NAMALWA (cell line): ENCODE measurements around the gene SH3BP5.
"Not testable (repeated sequence)": the region's sequence is repeated elsewhere in the genome, so short reads cannot be mapped to it uniquely, and the experiment has no call there.

Experiments used
- DNase-seq: peaks from one replicate; pipeline ENCODE4 v3.0.0-alpha.2; 2015; ENCODE audit warnings: low spot score

SH3BP5 gene, protein sequence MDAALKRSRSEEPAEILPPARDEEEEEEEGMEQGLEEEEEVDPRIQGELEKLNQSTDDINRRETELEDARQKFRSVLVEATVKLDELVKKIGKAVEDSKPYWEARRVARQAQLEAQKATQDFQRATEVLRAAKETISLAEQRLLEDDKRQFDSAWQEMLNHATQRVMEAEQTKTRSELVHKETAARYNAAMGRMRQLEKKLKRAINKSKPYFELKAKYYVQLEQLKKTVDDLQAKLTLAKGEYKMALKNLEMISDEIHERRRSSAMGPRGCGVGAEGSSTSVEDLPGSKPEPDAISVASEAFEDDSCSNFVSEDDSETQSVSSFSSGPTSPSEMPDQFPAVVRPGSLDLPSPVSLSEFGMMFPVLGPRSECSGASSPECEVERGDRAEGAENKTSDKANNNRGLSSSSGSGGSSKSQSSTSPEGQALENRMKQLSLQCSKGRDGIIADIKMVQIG

DNA sequence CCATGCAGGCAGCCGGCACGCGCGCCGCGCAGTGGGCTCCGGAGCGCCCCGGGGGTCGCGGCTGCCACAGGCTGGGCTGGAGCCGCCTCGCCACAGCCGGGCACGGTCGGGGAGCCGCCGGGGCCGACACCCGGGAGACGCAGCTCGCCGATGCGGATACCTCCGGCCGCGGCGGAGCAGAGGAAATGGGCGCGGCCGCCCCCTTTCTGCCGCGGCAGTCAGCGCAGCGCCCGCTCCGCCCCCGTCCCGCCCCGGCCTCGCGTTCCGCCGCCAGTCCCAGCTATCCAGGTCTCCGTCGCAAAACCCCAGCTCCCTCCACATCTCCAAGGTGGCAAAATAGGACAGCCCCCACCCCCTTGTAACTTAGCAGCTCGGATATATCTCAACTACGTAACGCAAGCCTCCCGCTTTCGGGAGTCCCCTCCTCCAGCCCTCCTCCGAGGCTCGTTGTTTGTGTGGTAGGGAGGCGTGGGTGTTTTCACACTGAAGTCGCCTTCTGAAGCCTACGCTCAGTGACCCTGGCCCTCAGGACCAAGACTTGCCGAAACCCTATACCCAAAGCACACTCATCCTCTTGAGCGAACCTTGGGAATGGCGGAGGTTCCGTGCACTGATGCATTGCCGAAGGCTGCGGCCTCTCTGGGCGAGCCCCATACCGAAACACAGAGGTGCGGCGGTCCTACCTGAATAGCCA is at the start of gene SH3BP5:
TSS of gene SH3BP5 (minus strand) at position 182 of the 694 bp plus-strand sequence. CDS start at position 4, 178 bp downstream.
- DNase-seq = peak; percentile 73

DNA sequence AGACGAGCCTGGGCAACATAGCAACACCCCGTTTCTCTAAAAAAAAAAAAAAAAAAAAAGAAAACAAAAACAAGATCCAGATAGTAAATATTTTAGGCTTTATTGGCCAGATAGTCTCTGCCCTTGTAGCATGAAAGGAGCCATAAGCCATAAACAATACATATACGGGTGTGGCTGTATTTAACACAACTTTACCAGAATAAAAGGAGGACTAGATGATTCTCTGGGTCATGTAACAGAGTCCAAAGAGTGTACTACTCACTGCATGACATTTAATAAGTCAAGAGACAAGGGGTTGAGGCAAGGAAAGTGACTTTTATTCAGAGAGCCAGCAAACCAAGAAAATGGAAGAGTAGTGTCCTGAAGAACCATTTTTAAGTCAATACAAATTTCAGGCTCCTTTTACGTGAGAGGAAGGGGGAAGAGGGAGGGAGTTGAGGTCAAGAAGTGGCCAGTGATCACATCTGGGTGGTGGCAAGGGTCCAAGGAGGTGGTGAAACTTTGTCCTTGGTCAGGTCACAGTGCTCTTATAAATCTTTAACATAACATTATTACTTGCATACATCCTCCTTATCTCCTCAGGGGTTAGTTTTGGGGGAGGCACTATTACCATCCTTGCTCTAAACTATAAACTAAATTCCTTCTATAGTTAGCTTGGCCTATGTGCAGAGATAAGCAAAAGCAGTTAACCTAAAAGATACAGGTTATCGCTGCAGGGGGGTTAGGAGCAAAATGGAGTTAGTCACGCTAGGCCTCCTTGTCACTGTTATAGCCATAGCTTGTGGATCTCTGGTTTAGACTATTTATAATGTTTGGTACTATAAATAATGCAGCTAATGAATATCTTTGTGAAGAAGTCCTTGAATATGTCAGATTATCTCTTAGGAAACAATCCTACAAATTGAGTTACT is 48.8 kb upstream of the SH3BP5 start:
- no peak for DNase-seq

DNA sequence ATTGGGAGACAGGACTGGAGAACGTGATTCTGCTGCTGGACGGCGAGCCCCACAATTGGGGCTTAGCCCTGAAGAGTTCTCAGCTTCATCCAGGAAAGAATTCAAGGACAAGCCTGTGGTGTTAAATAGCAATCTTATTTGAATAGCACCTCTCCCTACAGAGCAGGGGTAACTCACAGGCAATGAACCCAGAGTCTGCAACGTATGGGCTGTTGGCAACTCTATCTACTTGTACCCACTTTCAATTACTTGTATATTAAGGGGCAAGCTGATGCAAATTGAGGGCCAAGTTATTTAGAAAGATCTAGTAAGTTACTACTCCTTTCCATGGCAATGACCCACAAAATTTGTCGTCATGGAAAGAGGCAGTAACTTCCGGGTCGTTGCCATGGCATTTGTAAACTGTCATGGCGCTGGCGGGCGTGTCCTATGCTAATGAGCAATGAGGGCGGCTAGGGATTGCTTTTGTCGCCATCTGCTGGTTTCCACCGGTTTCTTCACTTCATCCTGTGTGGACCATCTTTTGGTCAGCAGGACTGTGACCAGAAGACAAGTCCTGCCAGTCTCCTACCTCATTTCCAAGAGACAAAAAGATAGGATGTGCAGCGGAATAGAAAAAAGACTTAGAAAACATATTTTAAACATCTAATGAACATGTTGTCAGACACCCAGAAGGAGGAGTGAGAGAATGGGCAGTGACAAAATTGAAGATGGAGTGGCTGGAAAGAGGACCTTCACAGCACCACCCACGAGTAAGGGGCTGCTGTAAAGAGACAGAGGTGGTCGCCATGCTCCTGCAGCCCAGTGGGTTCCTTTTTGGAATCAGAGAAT is 45.8 kb upstream of the SH3BP5 start:
- peak; percentile 98 for DNase-seq

DNA sequence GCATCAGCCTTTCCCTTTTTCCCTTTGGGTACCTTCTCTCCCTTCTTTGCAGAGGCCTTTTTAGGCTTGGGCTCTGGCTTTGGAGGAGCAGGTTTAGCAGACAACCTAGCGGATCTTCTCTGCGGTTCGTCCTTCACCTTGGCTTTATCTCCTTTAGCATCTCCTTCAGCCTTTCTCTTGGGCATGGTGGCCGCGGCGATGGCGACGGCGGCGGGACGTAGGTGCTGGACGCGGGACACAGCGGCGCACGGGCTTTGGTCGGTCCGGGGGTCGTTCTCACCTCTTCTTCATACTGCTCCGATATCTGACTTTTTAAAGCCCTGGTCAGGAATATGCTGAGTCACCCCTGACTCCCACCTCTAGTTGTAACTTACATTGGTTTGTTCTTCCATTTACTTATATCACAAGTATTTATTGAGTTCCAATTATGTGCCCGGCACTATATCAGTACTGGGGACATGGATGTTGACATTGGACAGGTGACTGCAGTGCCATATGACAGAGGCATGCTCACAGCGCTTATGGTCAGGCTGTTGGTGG is 43.1 kb upstream of the SH3BP5 start:
- no peak for DNase-seq

DNA sequence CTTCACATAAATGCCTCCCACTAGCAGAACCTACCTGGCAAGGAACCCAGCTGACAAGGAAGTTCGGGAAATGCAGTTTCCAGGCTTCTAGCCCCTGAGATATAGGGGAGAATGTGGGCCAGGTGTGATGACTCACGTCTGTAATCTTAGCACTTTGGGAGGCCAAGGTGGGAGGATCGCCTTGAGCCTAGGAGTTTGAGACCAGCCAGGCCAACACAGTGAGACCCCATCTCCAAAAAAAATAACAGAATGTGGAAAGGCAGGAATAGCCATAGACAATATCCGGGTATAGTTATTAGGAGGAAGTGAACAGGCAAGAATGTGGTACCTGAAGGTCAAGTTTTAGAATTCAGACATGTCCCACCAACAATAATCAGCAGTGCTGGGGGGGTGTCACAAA is 40.5 kb upstream of the SH3BP5 start:
- DNase-seq = no peak

DNA sequence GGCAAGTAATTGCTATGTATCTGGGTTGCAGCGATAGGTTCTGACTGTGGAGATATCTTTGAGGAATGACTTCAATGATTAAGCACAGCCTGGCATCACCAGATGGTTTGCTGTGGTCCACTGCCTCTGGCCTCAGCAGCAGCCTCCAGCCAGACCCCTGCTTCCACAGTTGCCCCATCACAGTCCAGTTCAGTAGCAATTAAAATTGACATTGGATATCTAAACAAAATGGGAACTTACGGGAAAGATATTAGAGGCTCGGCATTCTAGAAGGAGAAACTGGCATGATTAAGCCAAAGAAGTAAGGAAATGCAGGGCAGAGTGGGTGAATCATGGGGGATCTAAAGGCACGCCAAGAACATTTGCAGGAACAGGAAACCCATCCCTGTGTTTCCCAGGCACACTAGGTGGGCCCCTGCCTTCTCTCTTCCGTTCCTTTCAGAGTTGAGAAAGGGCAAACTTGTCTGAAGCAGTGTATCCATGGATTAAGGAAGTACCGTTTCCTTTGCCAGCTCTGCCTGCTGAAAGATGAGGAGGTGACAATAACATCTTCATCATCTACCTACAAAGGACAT is 36.3 kb upstream of the SH3BP5 start:
- no peak for DNase-seq

DNA sequence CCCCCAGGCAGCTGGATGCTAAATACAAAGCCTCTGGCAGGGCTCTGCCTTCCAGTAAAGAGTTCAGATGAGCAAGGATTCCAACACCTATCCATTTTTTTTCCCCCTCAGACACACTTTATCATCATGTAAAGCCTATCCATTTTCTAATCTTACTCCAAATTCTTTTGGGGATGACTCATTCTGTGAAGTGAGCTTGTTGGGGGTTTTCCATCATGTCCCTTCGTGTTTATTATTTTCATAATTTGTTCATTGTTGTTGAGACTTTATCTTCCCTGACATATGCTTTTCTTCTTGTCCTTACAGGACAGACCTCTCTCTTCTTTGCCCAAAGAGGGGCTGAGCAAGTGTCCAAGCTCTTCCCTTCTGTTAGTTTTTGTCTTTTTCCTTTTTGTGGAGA is 34.7 kb upstream of the SH3BP5 start:
- DNase-seq = no peak

DNA sequence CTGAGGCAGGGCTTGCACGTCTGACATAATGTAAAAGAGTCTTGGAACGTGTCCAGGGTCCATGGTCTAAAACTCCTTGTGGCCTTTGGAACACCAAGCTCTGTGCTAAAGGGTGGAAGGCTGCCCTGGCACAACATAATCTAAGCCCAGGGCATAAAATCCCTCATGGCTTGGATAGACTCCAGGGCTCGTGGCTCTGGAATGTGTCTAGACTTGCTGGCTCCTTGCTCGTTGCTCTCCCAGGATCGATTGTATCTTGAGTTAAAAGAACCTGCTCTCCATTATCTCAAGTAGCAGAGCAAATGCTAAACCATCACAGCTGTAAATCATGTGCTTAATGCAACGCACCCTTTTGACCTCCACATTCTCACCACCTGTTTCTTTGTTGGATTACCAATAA is 31.7 kb upstream of the SH3BP5 start:
- DNase-seq = not testable (repeated sequence)

DNA sequence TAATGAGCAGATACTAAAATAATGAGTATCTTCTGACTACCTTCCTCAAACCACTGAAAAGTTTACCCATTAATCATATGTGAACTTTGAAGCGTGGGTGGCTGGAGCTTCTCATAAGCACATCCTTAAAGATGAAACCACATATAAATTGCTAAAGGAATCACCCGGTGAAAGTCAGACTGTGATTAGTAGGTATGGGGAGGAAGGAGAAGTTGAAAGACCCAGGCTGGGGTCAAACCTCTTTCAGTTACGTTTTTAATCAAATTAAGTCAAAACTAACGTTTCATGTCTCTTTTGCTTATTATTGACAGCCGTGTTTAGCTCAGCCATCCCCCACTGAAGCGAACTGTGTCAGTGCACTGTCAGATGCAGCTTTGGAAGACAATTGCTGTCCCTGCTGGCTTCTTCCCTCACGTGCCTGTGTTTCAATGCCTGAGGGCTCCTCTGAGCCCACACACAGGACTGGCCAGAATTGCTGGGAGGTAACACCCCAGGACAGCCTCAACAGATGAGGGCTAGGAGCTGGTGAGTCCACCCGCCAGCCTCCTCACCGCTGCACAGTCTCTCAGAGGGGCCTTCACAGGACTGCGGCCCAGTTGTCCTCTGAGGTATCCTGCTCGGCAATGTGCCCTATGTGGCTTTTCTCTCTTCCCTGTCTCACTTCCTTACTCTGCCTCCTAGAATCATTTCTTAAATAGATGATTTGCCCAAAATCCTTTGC is 29.3 kb upstream of the SH3BP5 start:
- DNase-seq = peak; percentile 48

DNA sequence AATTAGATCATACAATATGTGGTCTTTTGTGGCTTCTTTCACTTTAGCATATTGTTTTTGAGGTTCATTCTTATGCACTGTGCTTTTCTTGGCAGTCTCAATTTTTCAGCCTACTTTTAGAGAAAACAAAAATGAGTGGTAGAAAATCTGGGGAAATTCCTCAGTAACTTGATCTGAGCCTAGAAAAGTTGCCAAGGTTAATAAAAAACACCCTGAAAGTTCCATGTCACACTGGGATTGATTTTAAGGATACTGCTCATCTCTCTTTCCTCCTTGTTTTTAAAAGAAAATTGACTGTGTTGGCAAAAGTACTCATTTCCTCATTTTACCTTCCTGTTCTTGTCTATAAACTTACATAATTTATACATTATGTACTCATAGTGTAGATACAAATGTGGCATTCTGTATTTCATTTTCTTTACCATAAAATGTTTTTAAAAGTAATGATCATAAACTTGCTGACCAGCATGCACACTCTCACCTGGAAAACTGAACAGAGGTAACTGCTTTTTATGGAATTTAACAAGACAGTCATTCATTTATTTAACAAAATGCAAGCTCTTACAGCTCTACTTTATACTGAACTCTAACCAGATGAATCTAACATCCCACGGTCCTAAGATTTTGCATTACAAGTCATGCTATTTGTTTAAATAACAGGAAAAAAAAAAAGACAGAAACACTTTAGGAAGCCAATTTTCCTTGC is 28.6 kb upstream of the SH3BP5 start:
- DNase-seq = peak; percentile 39

DNA sequence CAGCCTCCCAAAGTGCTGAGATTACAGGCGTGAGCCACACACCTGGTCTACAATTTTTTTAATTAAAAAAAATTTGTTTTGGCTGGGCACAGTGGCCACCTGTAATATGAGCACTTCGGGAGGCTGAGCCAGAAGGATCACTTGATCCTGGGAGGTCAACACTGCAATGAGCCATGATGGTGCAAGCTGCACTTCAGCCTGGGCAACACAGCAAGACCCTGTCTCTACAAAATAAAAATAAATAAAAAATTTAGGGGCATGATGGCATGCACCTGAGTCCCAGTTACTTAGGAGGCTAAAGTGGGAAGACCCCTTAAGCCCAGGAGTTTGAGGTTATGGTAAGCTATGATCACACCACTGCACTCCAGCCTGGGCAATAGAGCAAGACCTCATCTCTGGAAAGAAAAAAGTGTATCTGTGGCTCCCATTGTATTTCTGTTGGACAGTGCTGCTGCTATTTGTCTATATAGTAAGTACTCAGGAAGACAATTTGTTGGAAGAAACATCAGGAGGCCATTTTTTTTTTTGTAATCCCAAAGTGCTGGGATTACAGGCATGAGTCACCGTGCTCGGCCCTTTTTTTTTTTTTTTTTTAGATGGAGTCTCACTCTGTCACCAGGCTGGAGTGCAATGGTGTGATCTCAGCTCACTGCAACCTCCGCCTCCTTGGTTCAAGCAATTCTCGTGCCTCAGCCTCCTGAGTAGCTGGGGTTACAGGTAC is 27.5 kb upstream of the SH3BP5 start:
- no peak for DNase-seq

DNA sequence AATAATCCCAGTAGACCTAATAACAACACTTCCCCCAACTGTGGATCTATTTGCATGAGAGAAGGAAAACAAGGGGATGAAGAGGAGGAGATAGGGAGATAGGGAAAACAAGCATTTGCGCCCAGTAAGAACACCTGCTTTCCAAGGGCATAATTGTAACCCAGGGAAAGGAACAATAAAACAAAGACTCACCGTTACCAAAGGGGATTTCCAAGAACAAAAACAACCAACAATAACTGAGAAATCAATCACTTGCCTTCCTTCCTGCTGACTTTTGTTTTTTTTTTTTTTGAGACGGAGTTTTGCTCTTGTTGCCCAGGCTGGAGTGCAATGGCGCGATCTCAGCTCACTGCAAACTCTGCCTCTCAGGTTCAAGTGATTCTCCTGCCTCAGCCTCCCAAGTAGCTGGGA is 24.3 kb upstream of the SH3BP5 start:
- DNase-seq = not testable (repeated sequence)

DNA sequence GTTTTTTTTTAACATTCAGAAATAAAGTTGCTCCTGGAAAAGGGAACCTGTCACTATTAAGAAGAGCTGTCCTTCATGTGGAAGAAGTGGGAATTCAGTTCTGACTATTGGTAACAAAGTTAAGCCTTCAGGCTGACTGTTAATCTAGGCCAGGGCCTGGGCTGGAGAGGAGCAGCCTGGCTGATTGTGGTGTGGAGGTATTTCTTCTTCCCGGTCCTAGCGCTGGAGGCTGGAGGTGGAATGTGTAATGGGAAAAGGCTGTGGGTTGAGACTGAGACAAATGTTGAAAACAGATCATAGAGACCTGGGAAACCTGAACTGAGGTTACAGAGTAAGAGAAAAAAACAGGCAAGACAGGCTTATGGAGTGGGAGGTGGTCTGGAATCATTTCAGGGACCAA is 23.8 kb upstream of the SH3BP5 start:
- no peak for DNase-seq

DNA sequence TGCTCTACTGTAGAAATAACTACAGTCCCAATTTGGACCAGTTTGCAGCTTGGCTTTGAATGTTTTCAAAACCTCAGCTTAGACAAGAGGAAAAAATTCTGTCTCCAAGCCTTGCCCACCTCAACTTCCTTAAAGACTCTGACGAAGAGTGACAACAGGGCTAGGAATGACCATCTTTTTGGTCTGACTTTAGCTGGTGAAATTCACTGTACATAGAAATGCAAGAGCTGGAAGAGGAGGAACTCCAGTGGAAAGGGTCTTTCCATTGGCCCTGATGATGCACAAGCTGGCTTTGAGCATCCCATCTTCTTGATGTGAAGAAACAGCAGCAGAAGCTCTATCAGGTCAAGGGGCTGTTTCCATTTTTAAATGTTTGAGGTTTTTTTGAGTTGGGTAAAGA is 22.7 kb upstream of the SH3BP5 start:
- no peak for DNase-seq

DNA sequence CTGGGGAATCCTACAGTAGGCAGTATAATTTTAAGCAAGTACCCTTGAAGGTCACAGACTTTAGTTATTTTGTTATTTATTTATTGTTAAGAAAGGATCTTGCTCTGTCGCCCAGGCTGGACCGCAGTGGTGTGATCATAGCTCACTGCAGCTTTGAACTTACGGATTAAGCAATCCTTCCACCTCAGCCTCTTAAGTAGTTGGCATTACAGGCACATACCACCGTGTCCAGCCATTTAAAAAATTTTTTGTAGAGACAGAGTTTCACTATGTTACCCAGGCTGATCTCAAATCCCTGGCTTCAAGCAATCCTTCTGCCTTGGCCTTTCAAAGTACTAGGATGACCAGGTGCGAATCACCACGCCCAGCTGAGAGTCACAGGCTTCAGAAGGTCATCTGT is 22.1 kb upstream of the SH3BP5 start:
- no peak for DNase-seq

DNA sequence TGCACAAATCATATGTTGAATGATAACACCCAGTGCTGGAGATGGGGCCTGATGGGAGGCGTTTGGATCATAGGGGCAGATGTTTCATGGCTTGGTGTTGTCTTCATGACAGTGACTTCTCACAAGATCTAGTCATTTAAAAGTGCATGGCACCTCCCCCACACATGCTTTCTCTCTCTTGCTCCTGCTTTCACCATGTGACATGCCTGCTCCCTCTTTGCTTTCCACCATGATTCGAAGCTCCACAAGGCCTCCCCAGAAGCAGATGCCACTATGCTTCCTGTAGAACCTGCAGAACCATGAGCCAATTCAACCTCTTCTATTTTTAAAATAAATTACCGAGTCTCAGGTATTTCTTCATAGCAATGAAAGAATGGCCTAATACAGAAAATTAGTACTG is 17.8 kb upstream of the SH3BP5 start:
- no peak for DNase-seq

DNA sequence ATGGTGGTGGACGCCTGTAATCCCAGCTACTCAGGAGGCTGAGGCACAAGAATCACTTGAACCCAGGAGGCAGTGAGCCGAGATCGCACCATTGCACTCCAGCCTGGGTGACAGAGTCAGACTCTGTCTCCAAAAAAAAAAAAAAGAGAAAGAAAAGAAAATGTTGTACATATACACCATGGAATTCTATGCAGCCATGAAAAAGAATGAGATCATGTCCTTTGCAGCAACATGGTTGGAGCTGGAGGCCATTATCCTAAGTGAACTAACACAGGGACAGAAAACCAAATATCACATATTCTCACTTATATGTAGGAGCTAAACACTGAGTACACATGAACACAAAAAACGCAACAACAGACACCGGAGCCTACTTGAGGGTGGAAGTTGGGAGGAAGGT is 17.1 kb upstream of the SH3BP5 start:
- DNase-seq = not testable (repeated sequence)

DNA sequence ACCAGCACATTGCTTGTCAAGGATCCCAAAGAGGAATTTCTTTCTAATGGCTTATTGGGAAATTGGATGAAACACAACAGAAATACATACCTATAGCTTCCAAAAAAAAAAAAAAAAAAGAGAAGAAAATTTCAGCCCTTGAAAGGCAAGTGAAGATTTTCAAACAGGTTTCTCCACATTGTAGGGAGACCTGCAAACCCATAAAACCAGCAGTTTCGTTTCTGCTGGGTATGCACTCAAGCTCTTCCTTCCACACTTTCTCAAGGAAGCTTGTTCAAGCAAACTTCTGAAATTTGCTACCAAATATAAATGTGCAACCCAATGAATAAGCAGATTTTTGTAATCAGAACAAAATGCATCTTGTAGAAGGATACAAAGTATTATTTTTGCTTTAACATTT is 15.9 kb upstream of the SH3BP5 start:
- no peak for DNase-seq

DNA sequence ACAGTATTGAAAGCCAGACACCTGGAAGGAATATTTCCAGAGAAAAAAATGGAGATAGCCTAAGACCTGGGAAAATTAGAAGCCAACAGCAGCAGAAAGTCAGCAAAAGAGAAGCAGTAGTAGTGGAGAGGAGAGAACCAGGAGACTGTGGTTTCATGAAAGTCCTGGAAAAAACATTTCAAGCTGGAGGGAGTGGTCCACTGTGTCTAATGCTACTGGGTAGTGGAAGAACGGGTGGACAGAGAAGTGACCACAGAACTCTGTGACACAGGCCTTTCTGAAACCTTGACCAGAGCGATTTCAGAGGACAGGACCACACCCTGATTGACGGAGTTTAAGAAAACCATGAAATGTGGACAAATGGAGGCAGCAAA is 15.3 kb upstream of the SH3BP5 start:
- DNase-seq = no peak
